T-helper 2 cell treated with Interferon-gamma antibody and Interleukin-4, amounts not matched to agents 5 μg/mL and 100 μg/mL, for 36 hours (primary cell): ENCODE data around the gene TTF1.

Source experiments
- DNase-seq: peaks from one replicate; pipeline ENCODE4 v3.0.0; 2021; ENCODE audit warnings: low spot score
- H3K27ac Mint-ChIP-seq: one replicate; pipeline ENCODE4 v1.8.0; 2021; ENCODE audit warnings: mild to moderate bottlenecking, mixed read lengths
- H3K27me3 Mint-ChIP-seq: one replicate; pipeline ENCODE4 v1.8.0; 2021; ENCODE audit warnings: low read depth, mixed read lengths
- H3K36me3 Mint-ChIP-seq: one replicate; pipeline ENCODE4 v1.8.0; 2021; ENCODE audit warnings: low read depth, mixed read lengths
- H3K4me1 Mint-ChIP-seq: one replicate; pipeline ENCODE4 v1.8.0; 2021; ENCODE audit warnings: low read depth, mixed read lengths
- H3K4me3 Mint-ChIP-seq: one replicate; pipeline ENCODE4 v1.8.0; 2022; ENCODE audit warnings: mild to moderate bottlenecking, moderate library complexity, mixed read lengths
- H3K9me3 Mint-ChIP-seq: one replicate; pipeline ENCODE4 v1.8.0; 2021; ENCODE audit warnings: mixed read lengths

TTF1 gene

GRCh38 chr9:132367613-132368313, 38.9 kb downstream of the TTF1 start:
- H3K27ac Mint-ChIP-seq = no peak overlapping the region
- peaks cover 6% of the 10 kb centered on the region for H3K4me1 Mint-ChIP-seq
- no peak for DNase-seq
- H3K4me3 Mint-ChIP-seq = no peak overlapping the region
- no peaks in the 10 kb centered on the region for H3K9me3 Mint-ChIP-seq
- peaks cover 2% of the 10 kb centered on the region for H3K27me3 Mint-ChIP-seq
- peaks cover 3% of the 10 kb centered on the region for H3K36me3 Mint-ChIP-seq

DNA sequence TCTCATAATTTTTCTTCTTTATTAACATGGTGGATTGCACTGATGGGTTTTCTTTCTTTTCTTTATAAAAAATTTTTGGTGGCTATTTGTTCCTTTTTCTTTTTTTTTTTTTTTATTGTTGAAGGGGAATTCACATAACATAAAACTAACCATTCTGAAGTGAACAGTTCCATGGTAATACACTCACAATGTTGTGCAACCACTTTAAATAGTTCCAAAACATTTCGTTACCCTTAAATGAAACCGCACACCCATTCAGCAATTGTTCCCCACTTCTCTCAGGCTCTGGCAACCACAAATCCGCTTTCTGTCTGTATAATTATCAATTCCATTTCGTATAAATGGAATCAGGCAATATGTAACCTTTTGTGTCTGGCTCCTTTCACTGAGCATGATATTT, 40.2 kb downstream of the TTF1 start:
- H3K27ac Mint-ChIP-seq = no peak overlapping the region
- H3K36me3 Mint-ChIP-seq = no peaks in the 10 kb centered on the region
- no peak for DNase-seq
- no peaks in the 10 kb centered on the region for H3K4me1 Mint-ChIP-seq
- no peaks in the 10 kb centered on the region for H3K9me3 Mint-ChIP-seq
- H3K27me3 Mint-ChIP-seq = peaks cover 2% of the 10 kb centered on the region
- H3K4me3 Mint-ChIP-seq = no peak overlapping the region

DNA sequence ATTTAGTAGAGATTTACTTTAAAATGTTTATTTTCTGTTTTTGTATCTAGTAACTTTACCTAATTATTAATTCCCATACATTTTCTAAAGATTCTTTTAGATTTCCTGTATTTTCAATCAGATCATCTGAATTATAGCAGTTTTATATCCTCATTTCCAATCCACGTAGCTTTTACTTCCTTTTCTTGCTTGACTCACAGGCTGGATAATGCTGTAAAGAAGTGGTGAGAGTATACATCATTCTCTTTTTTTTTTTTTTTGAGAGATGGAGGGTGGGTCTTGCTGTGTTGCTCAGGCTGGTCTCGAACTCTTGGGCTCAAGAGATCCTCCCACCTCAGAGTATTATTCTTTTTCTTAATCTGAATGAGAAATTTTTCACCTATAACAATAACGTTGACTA, 40.7 kb downstream of the TTF1 start:
- Mint-ChIP-seq H3K27ac (no peak overlapping the region), H3K4me3 (no peak overlapping the region), H3K9me3 (no peaks in the 10 kb centered on the region), H3K4me1 (no peaks in the 10 kb centered on the region), H3K27me3 (peaks cover 2% of the 10 kb centered on the region), H3K36me3 (no peaks in the 10 kb centered on the region)
- no peak for DNase-seq

DNA sequence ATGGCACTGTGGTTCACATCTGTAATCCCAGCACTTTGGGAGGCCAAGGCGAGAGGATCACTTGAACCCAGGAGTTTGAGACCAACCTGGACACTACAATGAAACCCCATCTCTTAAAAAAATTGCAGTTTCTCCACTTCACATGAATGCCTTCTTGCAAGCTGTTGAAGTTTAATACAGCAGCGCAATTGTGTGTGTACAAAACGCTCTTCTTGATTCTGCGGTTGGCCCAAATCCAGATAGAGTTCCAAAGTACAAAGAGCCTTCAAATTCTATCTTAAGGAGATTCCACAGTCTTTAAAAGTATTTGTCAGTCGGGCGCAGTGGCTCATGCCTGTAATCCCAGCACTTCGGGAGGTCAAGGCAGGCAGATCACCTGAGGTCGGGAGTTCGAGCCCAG, 42.6 kb downstream of the TTF1 start:
- Mint-ChIP-seq H3K36me3 (no peaks in the 10 kb centered on the region), H3K27ac (no peak overlapping the region), H3K27me3 (peaks cover 2% of the 10 kb centered on the region), H3K9me3 (no peaks in the 10 kb centered on the region), H3K4me3 (no peak overlapping the region), H3K4me1 (peaks cover 2% of the 10 kb centered on the region)
- DNase-seq = no peak

GRCh38 chr9:132357764-132358163, 48.9 kb downstream of the TTF1 start:
- DNase-seq = no peak
- H3K4me1 Mint-ChIP-seq = peaks cover 19% of the 10 kb centered on the region
- no peaks in the 10 kb centered on the region for H3K27me3 Mint-ChIP-seq
- no peak overlapping the region for H3K4me3 Mint-ChIP-seq
- no peak overlapping the region for H3K27ac Mint-ChIP-seq
- peaks cover 14% of the 10 kb centered on the region for H3K36me3 Mint-ChIP-seq
- H3K9me3 Mint-ChIP-seq = no peaks in the 10 kb centered on the region

- Mint-ChIP-seq H3K27ac (peak overlapping the region; percentile 36), H3K9me3 (no peaks in the 10 kb centered on the region), H3K36me3 (peaks cover 27% of the 10 kb centered on the region), H3K27me3 (no peaks in the 10 kb centered on the region), H3K4me1 (peaks cover 30% of the 10 kb centered on the region), H3K4me3 (peak overlapping the region; percentile 38)
- no peak for DNase-seq
These were observed 50.2 kb downstream of the TTF1 start for GRCh38 chr9:132356324-132356924.

DNA sequence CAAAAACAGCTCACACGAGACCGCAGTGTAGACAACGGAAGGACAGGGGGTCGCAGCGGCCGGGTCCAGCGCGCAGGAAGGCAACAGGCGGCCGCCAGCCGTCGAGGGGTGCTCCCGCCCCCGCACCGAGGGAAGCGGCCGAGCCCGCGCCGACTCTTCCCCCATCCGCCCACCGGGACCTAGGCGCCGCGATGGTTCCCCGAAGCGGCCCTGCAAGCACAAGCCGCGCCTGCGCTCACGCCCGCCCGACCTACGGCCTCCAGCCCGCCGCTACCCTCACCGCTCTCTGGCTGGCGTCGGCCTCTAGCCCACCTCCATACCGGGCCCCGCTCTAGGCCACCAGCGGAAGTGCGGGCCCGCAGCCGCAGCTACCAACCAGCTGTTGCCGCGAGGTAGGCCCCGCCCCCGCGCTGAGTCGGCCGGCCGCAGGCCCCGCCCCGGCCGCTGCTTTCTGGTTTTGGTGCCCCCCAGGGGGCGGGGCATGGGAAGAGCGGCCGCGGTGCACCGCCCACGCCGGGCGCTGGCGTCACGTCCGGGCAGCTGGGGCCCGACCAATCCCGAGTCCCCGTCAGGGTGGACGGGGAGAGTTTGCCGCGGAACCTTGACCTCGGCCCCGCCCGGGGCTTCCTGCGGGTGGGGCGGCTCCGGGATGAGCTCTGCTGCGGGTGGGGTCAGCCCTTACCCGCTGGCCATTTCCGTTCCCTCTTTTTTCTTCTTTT, 51.8 kb downstream of the TTF1 start, which contains the start of gene SETX:
Gene SETX (minus strand): TSS at position 350 of the 719 bp plus-strand sequence. CDS start 5,558 bp downstream, outside the sequence.
- Mint-ChIP-seq H3K27ac (peak within 1 kb of the TSS; percentile 98), H3K4me1 (peaks cover 36% of the 10 kb centered on the region), H3K4me3 (peak within 1 kb of the TSS; percentile 85), H3K27me3 (no peaks in the 10 kb centered on the region), H3K36me3 (peaks cover 40% of the 10 kb centered on the region), H3K9me3 (no peaks in the 10 kb centered on the region)
- DNase-seq = peak; percentile 96

DNA sequence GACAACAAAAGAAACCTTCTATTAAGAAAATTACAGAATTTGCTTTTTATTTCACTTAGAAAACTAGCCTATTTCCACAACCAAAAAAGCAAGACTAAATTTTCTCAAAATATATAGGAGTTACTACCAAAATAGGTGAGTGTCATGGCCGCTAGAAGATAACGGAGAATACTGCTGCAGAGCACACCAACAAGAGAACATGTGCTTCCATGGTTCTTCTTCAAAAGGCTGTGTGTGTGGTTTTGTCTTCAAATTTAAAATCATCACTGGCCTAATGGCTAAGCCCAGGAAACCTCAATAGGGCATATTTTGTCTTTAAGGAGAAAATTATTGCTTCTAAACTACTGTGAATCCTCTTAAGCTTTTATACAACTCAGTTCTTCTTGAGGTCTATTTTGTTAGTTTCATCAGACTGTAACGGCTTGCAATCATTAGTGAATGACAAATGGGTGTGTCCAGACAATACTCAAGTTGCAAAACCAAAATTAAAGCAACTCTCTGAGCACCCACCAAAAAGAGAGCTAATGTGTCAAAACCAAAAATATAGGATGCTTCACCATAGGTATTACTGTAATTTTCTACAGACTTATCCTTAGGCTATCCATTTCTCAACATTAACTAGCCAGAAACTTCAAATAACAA, 55.1 kb downstream of the TTF1 start:
- Mint-ChIP-seq H3K4me1 (peaks cover 43% of the 10 kb centered on the region), H3K9me3 (no peaks in the 10 kb centered on the region), H3K4me3 (peak overlapping the region; percentile 85), H3K27me3 (no peaks in the 10 kb centered on the region), H3K36me3 (peaks cover 60% of the 10 kb centered on the region), H3K27ac (peak overlapping the region; percentile 72)
- DNase-seq = no peak

GRCh38 chr9:132350861-132351315, 55.8 kb downstream of the TTF1 start:
- no peaks in the 10 kb centered on the region for H3K9me3 Mint-ChIP-seq
- H3K36me3 Mint-ChIP-seq = peaks cover 66% of the 10 kb centered on the region
- H3K27me3 Mint-ChIP-seq = no peaks in the 10 kb centered on the region
- peak overlapping the region; percentile 72 for H3K27ac Mint-ChIP-seq
- peaks cover 43% of the 10 kb centered on the region for H3K4me1 Mint-ChIP-seq
- H3K4me3 Mint-ChIP-seq = peak overlapping the region; percentile 85
- peak; percentile 15 for DNase-seq

DNA sequence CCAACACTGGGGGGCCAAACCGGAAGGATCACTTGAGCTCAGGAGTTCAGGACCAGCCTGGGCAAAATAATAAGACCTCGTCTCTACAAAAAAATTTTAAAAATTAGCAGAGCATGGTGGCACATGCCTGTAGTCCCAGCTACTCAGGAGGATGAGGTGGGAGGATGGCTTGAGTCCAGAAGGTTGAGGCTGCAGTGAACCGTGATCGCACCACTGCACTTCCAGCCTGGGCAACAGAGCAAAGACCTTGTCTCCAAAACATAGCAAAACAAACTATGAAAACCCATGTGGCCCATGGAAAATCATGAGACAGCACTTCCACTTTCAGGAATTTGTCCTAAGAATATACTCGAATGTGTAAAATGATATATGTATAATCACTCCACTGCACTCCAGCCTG, 58.0 kb downstream of the TTF1 start:
- DNase-seq = no peak
- peaks cover 72% of the 10 kb centered on the region for H3K36me3 Mint-ChIP-seq
- H3K9me3 Mint-ChIP-seq = no peaks in the 10 kb centered on the region
- H3K4me1 Mint-ChIP-seq = peaks cover 38% of the 10 kb centered on the region
- H3K27me3 Mint-ChIP-seq = no peaks in the 10 kb centered on the region
- H3K27ac Mint-ChIP-seq = peak overlapping the region; percentile 52
- H3K4me3 Mint-ChIP-seq = no peak overlapping the region

- Mint-ChIP-seq H3K27me3 (no peaks in the 10 kb centered on the region), H3K4me1 (peaks cover 14% of the 10 kb centered on the region), H3K27ac (no peak overlapping the region), H3K9me3 (no peaks in the 10 kb centered on the region), H3K4me3 (no peak overlapping the region), H3K36me3 (peaks cover 68% of the 10 kb centered on the region)
- no peak for DNase-seq
These were observed 60.5 kb downstream of the TTF1 start for GRCh38 chr9:132346177-132346576.

- DNase-seq = no peak
- peaks cover 71% of the 10 kb centered on the region for H3K36me3 Mint-ChIP-seq
- no peak overlapping the region for H3K27ac Mint-ChIP-seq
- no peaks in the 10 kb centered on the region for H3K4me1 Mint-ChIP-seq
- no peaks in the 10 kb centered on the region for H3K27me3 Mint-ChIP-seq
- no peak overlapping the region for H3K4me3 Mint-ChIP-seq
- no peaks in the 10 kb centered on the region for H3K9me3 Mint-ChIP-seq
These were observed 65.3 kb downstream of the TTF1 start for GRCh38 chr9:132341177-132341840.

DNA sequence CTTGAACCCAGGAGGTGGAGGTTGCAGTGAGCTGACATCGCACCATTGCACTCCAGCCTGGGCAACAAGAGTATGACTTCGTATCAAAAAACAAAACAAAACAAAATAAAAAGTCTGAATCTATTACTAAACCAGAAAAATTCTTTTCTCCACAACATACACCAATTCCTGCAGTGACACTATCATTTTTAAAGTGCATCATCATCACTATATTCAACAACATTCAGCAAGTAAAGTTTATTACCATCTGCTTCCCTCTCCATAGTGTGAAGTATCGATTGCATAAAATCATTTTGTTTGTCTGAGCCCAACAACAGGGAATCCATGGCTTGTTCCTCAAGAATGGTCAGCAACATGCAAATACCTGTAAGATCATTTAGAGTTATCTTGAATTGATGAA, 72.3 kb downstream of the TTF1 start:
- Mint-ChIP-seq H3K27ac (no peak overlapping the region), H3K4me1 (peaks cover 2% of the 10 kb centered on the region), H3K9me3 (peaks cover 4% of the 10 kb centered on the region), H3K4me3 (no peak overlapping the region), H3K27me3 (no peaks in the 10 kb centered on the region), H3K36me3 (peaks cover 78% of the 10 kb centered on the region)
- no peak for DNase-seq
